DND-41 (cell line): ENCODE measurements around the gene RAPGEF2.

Experiments used
- ATAC-seq: fragments of 200-7000 bp; cut with Tn5 transposase; 3 replicates; pipeline ENCODE4 v1.9.1; 2021; ENCODE audit warnings: low read depth; ENCODE audit not compliant: insufficient read depth
- DNase-seq: peaks from one replicate; pipeline ENCODE4 v3.0.0-alpha.2; 2020
- H2AFZ ChIP-seq: 2 replicates; pipeline ENCODE4 v1.6.0; 2012; ENCODE audit warnings: low read depth, low read length
- H3K27ac ChIP-seq: 2 replicates; pipeline ENCODE4 v1.5.1; 2012; ENCODE audit warnings: low read length, inconsistent platforms
- H3K27me3 ChIP-seq: fragments of 200-600 bp; sonication (generic); 2 replicates; pipeline ENCODE4 v1.6.0; 2012; ENCODE audit warnings: low read length, mild to moderate bottlenecking, inconsistent platforms; ENCODE audit not compliant: insufficient read depth, poor library complexity
- H3K36me3 ChIP-seq: 2 replicates; pipeline ENCODE4 v1.5.1; 2012; ENCODE audit warnings: low read length, inconsistent platforms; ENCODE audit not compliant: insufficient read depth
- H3K4me1 ChIP-seq: 2 replicates; pipeline ENCODE4 v1.5.1; 2012; ENCODE audit warnings: mild to moderate bottlenecking, low read length; ENCODE audit not compliant: insufficient read depth
- H3K4me2 ChIP-seq: 2 replicates; pipeline ENCODE4 v1.6.0; 2012; ENCODE audit warnings: mild to moderate bottlenecking, moderate library complexity, low read length, inconsistent platforms; ENCODE audit not compliant: insufficient read depth
- H3K4me3 ChIP-seq, 2 experiments: fragments of 200-600 bp in 1 of 2; shearing (Covaris generic) in 1 of 2; 2 replicates each; pipeline ENCODE4 v1.5.1; 2012 to 2016; ENCODE audit warnings: inconsistent platforms in 2 of 2, low read length in 2 of 2, mild to moderate bottlenecking in 2 of 2, low read depth in 1 of 2, moderate library complexity in 1 of 2
- H3K79me2 ChIP-seq: 2 replicates; pipeline ENCODE4 v1.6.0; 2012; ENCODE audit warnings: low read length, inconsistent platforms; ENCODE audit not compliant: insufficient read depth
- H3K9ac ChIP-seq: 2 replicates; pipeline ENCODE4 v1.6.0; 2012; ENCODE audit warnings: low read depth, mild to moderate bottlenecking, inconsistent platforms, low read length, moderate library complexity
- H3K9me3 ChIP-seq: 2 replicates; pipeline ENCODE4 v1.5.1; 2012; ENCODE audit warnings: low read length, moderate library complexity, mild to moderate bottlenecking, inconsistent platforms; ENCODE audit not compliant: insufficient read depth, severe bottlenecking
- H4K20me1 ChIP-seq: 2 replicates; pipeline ENCODE4 v1.6.0; 2012; ENCODE audit warnings: low read length; ENCODE audit not compliant: insufficient read depth
- EZH2 ChIP-seq: IDR thresholded peaks from 3 replicates; pipeline ENCODE4 v1.6.1; 2012; ENCODE audit warnings: borderline replicate concordance, low read depth, mild to moderate bottlenecking, moderate library complexity, low read length, inconsistent platforms; ENCODE audit not compliant: severe bottlenecking
- TF ChIP-seq, protein P1 (sequence below): IDR thresholded peaks from 2 replicates; pipeline ENCODE4 v1.5.1; 2012; ENCODE audit warnings: borderline replicate concordance, low read length, moderate library complexity, mild to moderate bottlenecking; ENCODE audit not compliant: poor library complexity, severe bottlenecking; ENCODE audit errors: extremely low read depth

RAPGEF2 gene

DNA sequence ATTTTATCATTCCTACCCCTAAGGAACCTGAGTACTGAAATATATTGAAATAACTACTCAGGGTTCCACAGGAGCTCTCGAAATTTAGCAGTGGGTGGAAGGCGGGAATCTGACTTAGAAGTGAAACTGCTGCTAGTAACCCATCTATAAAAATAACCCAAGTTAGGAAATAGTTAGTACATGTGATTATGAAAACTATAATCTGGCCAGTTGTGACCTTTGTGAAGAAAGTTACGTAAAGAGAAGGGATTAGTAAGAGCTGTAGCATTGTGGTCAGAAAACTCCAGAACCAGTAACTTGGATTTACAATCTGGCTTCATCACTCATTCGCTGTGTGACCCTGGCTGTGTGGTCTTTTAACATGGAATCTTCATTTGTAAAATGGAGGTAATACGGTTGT is 175.5 kb downstream of the RAPGEF2 start:
- Histone ChIP-seq H3K79me2 (no peaks in the 10 kb centered on the region), H3K4me2 (no peak overlapping the region), H3K36me3 (no peaks in the 10 kb centered on the region), H3K9me3 (no peaks in the 10 kb centered on the region), H3K27ac (no peak overlapping the region), H3K9ac (no peak overlapping the region), H3K4me3 (no peak overlapping the region), H3K27me3 (no peaks in the 10 kb centered on the region), H4K20me1 (no peaks in the 10 kb centered on the region), H3K4me1 (no peaks in the 10 kb centered on the region), H2AFZ (no peak overlapping the region)
- DNase-seq (no peak), ATAC-seq (no peak)
- TF ChIP-seq, protein P1, sequence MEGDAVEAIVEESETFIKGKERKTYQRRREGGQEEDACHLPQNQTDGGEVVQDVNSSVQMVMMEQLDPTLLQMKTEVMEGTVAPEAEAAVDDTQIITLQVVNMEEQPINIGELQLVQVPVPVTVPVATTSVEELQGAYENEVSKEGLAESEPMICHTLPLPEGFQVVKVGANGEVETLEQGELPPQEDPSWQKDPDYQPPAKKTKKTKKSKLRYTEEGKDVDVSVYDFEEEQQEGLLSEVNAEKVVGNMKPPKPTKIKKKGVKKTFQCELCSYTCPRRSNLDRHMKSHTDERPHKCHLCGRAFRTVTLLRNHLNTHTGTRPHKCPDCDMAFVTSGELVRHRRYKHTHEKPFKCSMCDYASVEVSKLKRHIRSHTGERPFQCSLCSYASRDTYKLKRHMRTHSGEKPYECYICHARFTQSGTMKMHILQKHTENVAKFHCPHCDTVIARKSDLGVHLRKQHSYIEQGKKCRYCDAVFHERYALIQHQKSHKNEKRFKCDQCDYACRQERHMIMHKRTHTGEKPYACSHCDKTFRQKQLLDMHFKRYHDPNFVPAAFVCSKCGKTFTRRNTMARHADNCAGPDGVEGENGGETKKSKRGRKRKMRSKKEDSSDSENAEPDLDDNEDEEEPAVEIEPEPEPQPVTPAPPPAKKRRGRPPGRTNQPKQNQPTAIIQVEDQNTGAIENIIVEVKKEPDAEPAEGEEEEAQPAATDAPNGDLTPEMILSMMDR, result no peak
- no peak for TF ChIP-seq EZH2

DNA sequence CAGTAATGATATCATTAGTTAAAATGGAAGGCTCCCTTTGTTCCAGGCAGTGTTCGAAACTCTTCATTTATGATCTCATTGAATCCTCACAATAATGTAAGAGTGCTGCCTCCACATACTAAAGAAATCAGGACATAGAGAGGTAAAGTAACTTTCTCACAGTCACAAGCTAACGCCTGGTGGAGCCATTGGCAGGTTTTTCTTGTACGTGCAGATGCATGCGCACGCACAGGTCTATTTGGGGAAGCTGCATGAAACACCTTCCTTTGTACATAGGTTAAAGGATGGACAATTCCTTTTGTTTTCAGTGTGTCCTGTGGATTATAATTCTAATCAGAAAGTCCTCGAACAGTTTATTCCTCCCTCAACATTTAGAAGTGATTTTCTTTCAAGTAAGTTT is 176.2 kb downstream of the RAPGEF2 start:
- Histone ChIP-seq H3K4me1 (no peaks in the 10 kb centered on the region), H3K4me2 (no peak overlapping the region), H3K79me2 (no peaks in the 10 kb centered on the region), H3K4me3 (no peak overlapping the region), H3K27ac (no peak overlapping the region), H3K9ac (no peak overlapping the region), H4K20me1 (no peaks in the 10 kb centered on the region), H3K9me3 (no peaks in the 10 kb centered on the region), H2AFZ (no peak overlapping the region), H3K27me3 (no peaks in the 10 kb centered on the region), H3K36me3 (no peaks in the 10 kb centered on the region)
- DNase-seq (no peak), ATAC-seq (no peak)
- TF ChIP-seq EZH2, result no peak
- TF ChIP-seq, protein P1, result no peak

DNA sequence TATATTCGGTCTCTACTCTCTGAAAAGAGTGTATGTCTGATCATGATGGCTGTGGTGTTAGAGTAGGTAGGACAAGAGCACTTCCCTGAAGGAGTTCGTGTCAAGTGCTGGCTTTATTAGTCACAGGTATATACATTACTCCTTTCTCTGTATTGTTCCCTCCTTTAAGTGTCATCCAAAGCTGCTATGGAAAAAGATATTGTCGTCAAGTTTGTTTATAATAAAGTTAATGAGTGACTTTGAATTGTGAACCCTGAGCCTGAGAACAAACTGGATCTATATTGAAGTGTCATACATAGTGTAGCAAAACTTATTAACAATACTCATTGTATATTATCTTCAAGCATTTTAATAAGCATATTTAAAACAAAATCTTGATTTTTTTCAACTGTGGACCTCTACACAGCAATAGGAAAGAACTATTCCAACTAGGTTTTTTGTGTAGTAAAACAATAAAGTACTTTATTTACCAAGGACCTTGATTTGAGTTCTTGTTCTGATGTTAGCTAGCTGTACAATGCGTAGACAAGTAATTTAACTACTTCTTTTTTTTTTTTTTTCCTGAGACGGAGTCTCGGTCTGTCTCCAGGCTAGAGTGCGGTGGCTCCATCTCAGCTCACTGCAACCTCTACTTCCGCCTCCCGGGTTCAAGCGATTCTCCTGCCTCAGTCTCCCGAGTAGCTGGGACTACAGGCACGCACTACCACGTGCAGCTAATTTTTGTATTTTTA is 177.7 kb downstream of the RAPGEF2 start:
- no peak for ATAC-seq
- Histone ChIP-seq H3K9me3 (no peaks in the 10 kb centered on the region), H3K27ac (no peak overlapping the region), H3K79me2 (no peaks in the 10 kb centered on the region), H2AFZ (no peak overlapping the region), H3K4me3 (no peak overlapping the region), H3K27me3 (no peaks in the 10 kb centered on the region), H3K4me2 (no peak overlapping the region), H3K4me1 (no peaks in the 10 kb centered on the region), H3K9ac (no peak overlapping the region), H3K36me3 (no peaks in the 10 kb centered on the region), H4K20me1 (no peaks in the 10 kb centered on the region)
- no peak for DNase-seq
- TF ChIP-seq, protein P1, result no peak
- no peak for TF ChIP-seq EZH2

DNA sequence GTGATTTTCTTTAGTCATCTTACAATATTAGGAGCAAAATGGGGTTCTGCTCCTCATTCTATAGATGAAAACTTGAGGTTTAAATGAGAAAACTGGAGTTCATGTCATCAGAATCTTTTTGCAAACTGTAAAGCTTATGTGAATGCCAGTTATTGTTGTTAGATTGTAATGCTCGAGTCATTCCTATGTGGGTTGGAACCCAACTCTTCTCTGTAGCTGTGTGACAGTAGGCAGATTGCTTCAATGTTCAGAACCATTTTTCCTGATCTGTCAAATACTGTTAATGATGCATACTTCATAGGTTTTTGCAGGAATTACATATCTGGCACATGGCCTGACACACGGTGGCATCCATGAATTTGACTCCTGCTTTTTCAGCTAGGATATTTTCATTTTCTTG is 178.9 kb downstream of the RAPGEF2 start:
- no peaks in the 10 kb centered on the region for H3K36me3 ChIP-seq
- TF ChIP-seq, protein P1, result no peak
- TF ChIP-seq EZH2, result no peak
- no peaks in the 10 kb centered on the region for H3K79me2 ChIP-seq
- no peaks in the 10 kb centered on the region for H3K4me1 ChIP-seq
- no peaks in the 10 kb centered on the region for H3K27me3 ChIP-seq
- ATAC-seq (no peak), DNase-seq (no peak)
- no peaks in the 10 kb centered on the region for H3K9me3 ChIP-seq
- H3K27ac ChIP-seq, result no peak overlapping the region
- H2AFZ ChIP-seq, result no peak overlapping the region
- H4K20me1 ChIP-seq, result no peaks in the 10 kb centered on the region
- no peak overlapping the region for H3K4me3 ChIP-seq
- H3K9ac ChIP-seq, result no peak overlapping the region
- no peak overlapping the region for H3K4me2 ChIP-seq
